GM12872 (cell line): ENCODE data around the gene MYLK3.

Source experiments
- TF ChIP-seq, protein P1 (sequence below): IDR thresholded peaks from 3 replicates; pipeline ENCODE4 v1.5.1; 2011; ENCODE audit warnings: low read depth, mild to moderate bottlenecking, low read length, moderate library complexity; ENCODE audit not compliant: insufficient read depth

MYLK3 gene

DNA sequence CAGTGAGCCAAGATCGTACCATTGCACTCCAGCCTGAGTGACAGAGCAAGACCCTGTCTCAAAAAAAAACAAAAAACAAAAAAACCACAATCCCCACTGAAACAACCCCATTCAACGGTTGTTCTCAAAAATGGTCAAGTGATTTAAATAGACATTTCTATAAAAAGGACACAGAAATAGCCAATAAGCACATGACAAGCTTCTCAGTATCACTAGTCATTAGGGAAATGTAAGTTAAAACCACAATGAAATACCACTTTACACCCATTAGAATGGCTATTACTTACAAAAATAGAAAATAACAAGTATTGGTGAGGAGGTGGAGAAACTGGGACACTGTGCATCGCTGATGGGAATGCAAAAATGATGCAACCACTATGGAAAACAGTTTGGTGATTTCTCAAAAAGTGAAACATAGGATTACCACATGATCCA is 26.6 kb upstream of the MYLK3 start:
- TF ChIP-seq, protein P1, sequence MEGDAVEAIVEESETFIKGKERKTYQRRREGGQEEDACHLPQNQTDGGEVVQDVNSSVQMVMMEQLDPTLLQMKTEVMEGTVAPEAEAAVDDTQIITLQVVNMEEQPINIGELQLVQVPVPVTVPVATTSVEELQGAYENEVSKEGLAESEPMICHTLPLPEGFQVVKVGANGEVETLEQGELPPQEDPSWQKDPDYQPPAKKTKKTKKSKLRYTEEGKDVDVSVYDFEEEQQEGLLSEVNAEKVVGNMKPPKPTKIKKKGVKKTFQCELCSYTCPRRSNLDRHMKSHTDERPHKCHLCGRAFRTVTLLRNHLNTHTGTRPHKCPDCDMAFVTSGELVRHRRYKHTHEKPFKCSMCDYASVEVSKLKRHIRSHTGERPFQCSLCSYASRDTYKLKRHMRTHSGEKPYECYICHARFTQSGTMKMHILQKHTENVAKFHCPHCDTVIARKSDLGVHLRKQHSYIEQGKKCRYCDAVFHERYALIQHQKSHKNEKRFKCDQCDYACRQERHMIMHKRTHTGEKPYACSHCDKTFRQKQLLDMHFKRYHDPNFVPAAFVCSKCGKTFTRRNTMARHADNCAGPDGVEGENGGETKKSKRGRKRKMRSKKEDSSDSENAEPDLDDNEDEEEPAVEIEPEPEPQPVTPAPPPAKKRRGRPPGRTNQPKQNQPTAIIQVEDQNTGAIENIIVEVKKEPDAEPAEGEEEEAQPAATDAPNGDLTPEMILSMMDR: no peak

DNA sequence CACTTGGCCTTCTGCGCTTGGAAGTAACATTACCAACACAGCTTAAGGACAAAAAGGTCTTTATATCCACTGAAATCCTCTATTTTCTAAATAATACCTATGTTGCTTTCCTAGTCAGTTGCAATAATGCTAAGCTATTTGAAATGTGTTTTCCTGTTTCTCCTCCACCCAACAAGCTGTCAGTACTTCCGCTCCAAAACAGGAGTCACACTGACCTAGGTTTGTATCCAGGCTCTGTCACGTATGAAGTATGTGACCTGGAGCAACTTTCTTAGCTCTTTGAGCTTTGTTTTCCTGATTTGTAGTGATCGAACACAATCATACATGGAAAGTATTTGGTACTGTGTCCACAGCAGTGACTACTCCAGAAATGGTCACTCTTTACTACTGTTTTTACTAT is 24.3 kb upstream of the MYLK3 start:
- TF ChIP-seq, protein P1: no peak

DNA sequence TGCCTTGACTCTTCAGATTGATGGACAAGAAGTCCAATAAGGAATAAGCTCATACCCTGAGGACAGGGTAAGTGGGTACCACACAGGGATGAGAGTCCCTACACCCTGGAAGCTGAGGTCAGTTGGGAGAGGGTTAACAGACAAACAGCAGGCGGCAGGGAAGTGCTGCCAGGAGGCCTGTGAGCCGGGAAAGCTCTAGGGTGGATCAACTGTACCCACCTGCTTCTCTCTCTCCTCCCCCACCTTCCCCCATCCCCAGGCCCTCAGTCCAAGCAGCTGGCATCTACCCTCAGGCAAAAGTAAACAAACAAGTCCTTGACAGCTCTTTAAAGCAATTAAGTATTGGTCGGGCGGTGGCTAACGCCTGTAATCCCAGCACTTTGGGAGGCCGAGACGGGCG is 20.7 kb upstream of the MYLK3 start:
- TF ChIP-seq, protein P1: no peak

DNA sequence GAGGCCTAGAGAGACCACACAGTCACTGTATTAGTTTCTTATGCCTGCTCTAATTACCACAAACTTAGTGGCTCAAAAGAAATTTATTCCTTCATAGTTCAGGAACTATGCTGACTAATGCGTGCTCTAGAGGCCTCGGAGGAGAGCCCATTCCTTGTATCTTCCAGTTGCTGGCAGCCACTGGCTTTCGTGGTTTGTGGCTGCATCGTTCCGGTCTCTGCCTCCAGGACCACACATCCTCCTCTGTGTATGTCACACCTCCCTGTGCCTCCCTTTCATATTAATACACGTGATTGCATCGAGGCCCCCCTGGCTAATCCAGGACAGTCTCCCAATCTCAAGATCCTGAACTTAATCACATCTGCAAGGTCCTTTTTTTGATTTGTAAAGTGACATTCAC is 16.9 kb upstream of the MYLK3 start:
- TF ChIP-seq, protein P1: no peak

DNA sequence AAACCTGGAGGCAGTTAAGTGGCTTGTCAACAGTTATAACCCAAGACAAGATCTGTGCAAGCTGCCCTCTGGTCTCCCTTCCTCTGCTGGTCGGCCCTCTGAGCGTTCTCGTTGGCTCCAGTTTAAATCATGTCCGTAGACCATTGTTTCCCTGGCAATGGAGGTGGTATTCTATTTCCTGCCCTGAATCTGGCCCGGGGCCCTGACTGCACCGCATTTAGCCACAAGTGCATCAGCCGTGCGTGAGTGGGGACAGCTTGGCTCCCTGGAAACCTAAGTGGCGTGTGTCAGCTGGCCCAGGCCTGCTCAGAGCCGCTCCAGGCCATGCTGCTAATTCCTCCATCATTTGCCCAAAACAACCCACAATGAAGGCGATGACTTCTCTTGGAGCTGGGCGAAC is 15.0 kb upstream of the MYLK3 start:
- TF ChIP-seq, protein P1: no peak

DNA sequence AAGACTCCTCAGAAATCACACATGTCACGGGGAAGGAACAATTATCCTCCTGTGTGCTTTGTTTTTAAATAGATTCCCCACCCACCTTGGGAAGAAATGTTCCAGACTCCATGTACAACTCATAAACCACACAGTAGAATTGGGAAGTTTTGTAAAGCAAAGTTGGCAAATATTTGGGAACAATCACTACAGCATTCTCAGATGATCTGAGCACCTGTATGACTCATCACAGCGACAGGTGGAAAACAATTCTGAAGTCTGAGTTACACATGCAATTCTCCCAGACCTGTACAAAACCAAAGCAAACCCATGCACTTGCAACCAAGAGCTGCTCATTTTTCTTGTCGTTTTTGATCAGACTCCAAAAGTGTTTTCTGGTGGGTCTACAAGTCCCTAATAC is 14.4 kb upstream of the MYLK3 start:
- TF ChIP-seq, protein P1: no peak

DNA sequence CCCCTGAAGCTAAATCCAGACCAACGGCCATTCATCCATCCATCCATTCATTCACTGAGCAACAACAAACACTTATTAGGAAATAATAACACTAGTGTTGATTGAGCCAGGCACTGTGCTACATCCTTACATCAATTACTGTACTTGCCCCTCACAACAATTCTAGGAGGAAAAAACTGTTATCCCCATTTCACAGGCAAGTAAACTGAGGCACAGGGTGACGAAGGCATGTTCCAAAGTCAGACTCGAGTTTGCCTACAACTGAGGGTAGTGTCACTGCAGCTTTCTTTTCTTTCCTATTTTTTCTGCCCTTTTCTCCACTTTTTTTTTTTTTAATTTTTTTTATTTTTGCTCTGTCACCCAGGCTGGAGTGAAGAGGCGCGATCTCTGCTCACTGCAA is 11.2 kb upstream of the MYLK3 start:
- TF ChIP-seq, protein P1: no peak
